AG04449 (cell line): ENCODE results near the gene GET4.
"Not testable (repeated sequence)": the region's sequence is repeated elsewhere in the genome, so short reads cannot be mapped to it uniquely, and the experiment has no call there.

ENCODE experiments used
- CTCF ChIA-PET: fragments of 350-600 bp; formaldehyde crosslinking; extraction: SDS; loops from one replicate; lab custom pipeline; 2021; ENCODE audit warnings: antibody characterized with exemption; lab: Yijun Ruan, JAX
- POLR2A ChIA-PET: fragments of 400-600, 350-600 bp; formaldehyde crosslinking; extraction: SDS; loops from one replicate; lab custom pipeline; 2020; ENCODE audit warnings: antibody characterized with exemption, inconsistent platforms; lab: Yijun Ruan, JAX
- DNase-seq: peaks from one replicate; pipeline ENCODE4 v3.0.0-alpha.2; 2010; ENCODE audit warnings: low read depth, low spot score
- H3K4me3 ChIP-seq: 2 replicates; pipeline ENCODE4 v1.5.1; 2011; ENCODE audit warnings: low read depth, mild to moderate bottlenecking, control low read depth, low read length
- CTCF ChIP-seq: IDR thresholded peaks from one replicate; pipeline ENCODE4 v1.5.1; 2011; ENCODE audit warnings: mild to moderate bottlenecking, moderate library complexity, low read length, control low read depth, inconsistent platforms; ENCODE audit not compliant: insufficient read depth; ENCODE audit errors: missing control alignments

The GET4 gene

GRCh38 chr7:937856-938484 is 61.6 kb downstream of the GET4 start:
- ChIA-PET CTCF (no interaction called here), POLR2A (no interaction called here)
- no peak for TF ChIP-seq CTCF
- H3K4me3 ChIP-seq, result no peak overlapping the region
- no peak for DNase-seq

GRCh38 chr7:938546-939185 is 62.3 kb downstream of the GET4 start:
- POLR2A ChIA-PET, result interaction anchor here (0.7 kb wide), 1 partner anchor 51 kb away, joined by 3 read pairs; no protein-coding TSS in a partner anchor
- no peak overlapping the region for H3K4me3 ChIP-seq
- TF ChIP-seq CTCF, result no peak
- CTCF ChIA-PET, result no interaction called here
- no peak for DNase-seq

GRCh38 chr7:939843-940242 is 63.5 kb downstream of the GET4 start:
- TF ChIP-seq CTCF, result no peak
- H3K4me3 ChIP-seq, result no peak overlapping the region
- ChIA-PET CTCF (interaction anchor here (1.1 kb wide), 1 partner anchor 125 kb away, joined by 3 read pairs; no protein-coding TSS in a partner anchor), POLR2A (no interaction called here)
- no peak for DNase-seq

- ChIA-PET CTCF (interaction anchor here (1.0 to 1.1 kb wide), 2 partner anchors 53 to 124 kb away, joined by 3 read pairs; no protein-coding TSS in a partner anchor), POLR2A (no interaction called here)
- no peak overlapping the region for H3K4me3 ChIP-seq
- DNase-seq, result no peak
- no peak for TF ChIP-seq CTCF
Measured at GRCh38 chr7:940599-941408, 64.5 kb downstream of the GET4 start.

GRCh38 chr7:943793-944192 is 67.4 kb downstream of the GET4 start:
- CTCF ChIA-PET, H3K4me3 ChIP-seq, DNase-seq, POLR2A ChIA-PET: not testable (repeated sequence)

GRCh38 chr7:944744-945143 is 68.4 kb downstream of the GET4 start:
- POLR2A ChIA-PET, result no interaction called here
- no peak for TF ChIP-seq CTCF
- CTCF ChIA-PET, result no interaction called here
- no peak overlapping the region for H3K4me3 ChIP-seq
- DNase-seq, result no peak
